SK-N-SH (cell line): ENCODE results near the gene TASP1.

Source experiments
- CHD2 ChIP-seq: fragments of 150-350 bp; IDR thresholded peaks from 2 replicates; pipeline ENCODE4 v1.6.1; 2018; ENCODE audit warnings: low read length; ENCODE audit not compliant: partially characterized antibody
- EP300 ChIP-seq, 2 experiments: IDR thresholded peaks; 2 replicates each; pipeline versions ENCODE4 v1.4.0 to v1.6.1; 2012; ENCODE audit warnings: borderline replicate concordance in 1 of 2, low read depth in 1 of 2, low read length in 1 of 2
- FOSL2 ChIP-seq: IDR thresholded peaks from 2 replicates; pipeline ENCODE4 v1.4.0; 2012; ENCODE audit warnings: low read depth, mild to moderate bottlenecking, moderate library complexity, borderline replicate concordance
- FOXM1 ChIP-seq: IDR thresholded peaks from 2 replicates; pipeline ENCODE4 v1.4.0; 2012; ENCODE audit warnings: low read depth, mild to moderate bottlenecking
- JUND ChIP-seq: IDR thresholded peaks from 2 replicates; pipeline ENCODE4 v1.4.0; 2012
- POLR2AphosphoS5 ChIP-seq: IDR thresholded peaks from 2 replicates; pipeline ENCODE4 v1.6.1; 2012; ENCODE audit warnings: low read depth, low read length
- RAD21 ChIP-seq: IDR thresholded peaks from 2 replicates; pipeline ENCODE4 v1.6.1; 2012; ENCODE audit warnings: mild to moderate bottlenecking, low read length
- TAF1 ChIP-seq: IDR thresholded peaks from 2 replicates; pipeline ENCODE4 v1.6.1; 2012; ENCODE audit warnings: low read depth, mild to moderate bottlenecking, low read length, moderate library complexity, borderline replicate concordance
- TEAD4 ChIP-seq: IDR thresholded peaks from 2 replicates; pipeline ENCODE4 v1.4.0; 2012; ENCODE audit warnings: mild to moderate bottlenecking, borderline replicate concordance; ENCODE audit not compliant: insufficient read depth
- YY1 ChIP-seq: IDR thresholded peaks from 2 replicates; pipeline ENCODE4 v1.4.0; 2012; ENCODE audit warnings: low read depth, mild to moderate bottlenecking
- TF ChIP-seq, protein P1 (sequence below): fragments of 150-350 bp; IDR thresholded peaks from 2 replicates; pipeline ENCODE4 v1.6.1; 2016; ENCODE audit warnings: mild to moderate bottlenecking, low read depth, low read length
- TF ChIP-seq, protein P2 (sequence below): fragments of 200-600 bp; sonication (generic); IDR thresholded peaks from 2 replicates; pipeline ENCODE4 v1.6.1; 2017; ENCODE audit warnings: antibody characterized with exemption, mild to moderate bottlenecking, moderate library complexity
- TF ChIP-seq, protein P3 (sequence below): fragments of 150-350 bp; IDR thresholded peaks from 2 replicates; pipeline ENCODE4 v1.6.1; 2017; ENCODE audit warnings: antibody characterized with exemption, low read length, low read depth, borderline replicate concordance
- TF ChIP-seq, protein P4 (sequence below): IDR thresholded peaks from 2 replicates; pipeline ENCODE4 v1.4.0; 2012; ENCODE audit warnings: low read depth

DNA sequence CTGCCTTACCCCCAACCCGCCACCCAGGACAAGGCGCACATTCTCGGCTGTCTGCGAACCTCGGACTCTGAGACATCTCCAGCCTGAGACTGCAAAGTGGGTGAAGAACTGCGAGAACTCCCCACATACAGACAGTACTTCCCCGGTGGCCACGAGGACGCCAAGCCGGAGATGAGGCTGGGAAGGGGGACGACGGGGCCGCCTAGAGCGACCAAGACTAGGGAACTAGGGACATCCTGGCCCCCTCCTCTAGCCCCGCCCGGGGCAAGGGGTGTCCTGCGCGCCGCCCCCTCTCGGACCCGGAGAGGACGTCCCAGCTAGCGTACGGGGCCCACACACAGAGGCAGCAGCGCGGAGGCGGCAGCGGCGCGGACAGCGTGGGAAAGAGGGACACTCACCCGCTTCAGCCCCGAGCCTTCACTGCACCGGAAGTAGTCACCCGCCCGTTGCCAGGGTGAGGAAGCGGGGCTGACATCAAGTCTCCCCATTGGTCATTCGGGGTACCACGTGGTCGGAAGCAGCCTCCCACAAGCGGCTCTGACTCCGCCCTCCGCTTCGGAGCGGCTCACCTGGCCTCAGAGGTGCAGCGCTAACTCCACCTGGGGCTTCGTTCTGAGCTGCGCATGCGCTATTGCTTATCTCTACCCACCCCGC lies at the start of gene TASP1:
- TF ChIP-seq, protein P1, sequence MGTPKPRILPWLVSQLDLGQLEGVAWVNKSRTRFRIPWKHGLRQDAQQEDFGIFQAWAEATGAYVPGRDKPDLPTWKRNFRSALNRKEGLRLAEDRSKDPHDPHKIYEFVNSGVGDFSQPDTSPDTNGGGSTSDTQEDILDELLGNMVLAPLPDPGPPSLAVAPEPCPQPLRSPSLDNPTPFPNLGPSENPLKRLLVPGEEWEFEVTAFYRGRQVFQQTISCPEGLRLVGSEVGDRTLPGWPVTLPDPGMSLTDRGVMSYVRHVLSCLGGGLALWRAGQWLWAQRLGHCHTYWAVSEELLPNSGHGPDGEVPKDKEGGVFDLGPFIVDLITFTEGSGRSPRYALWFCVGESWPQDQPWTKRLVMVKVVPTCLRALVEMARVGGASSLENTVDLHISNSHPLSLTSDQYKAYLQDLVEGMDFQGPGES = no peak
- TF ChIP-seq, protein P2, sequence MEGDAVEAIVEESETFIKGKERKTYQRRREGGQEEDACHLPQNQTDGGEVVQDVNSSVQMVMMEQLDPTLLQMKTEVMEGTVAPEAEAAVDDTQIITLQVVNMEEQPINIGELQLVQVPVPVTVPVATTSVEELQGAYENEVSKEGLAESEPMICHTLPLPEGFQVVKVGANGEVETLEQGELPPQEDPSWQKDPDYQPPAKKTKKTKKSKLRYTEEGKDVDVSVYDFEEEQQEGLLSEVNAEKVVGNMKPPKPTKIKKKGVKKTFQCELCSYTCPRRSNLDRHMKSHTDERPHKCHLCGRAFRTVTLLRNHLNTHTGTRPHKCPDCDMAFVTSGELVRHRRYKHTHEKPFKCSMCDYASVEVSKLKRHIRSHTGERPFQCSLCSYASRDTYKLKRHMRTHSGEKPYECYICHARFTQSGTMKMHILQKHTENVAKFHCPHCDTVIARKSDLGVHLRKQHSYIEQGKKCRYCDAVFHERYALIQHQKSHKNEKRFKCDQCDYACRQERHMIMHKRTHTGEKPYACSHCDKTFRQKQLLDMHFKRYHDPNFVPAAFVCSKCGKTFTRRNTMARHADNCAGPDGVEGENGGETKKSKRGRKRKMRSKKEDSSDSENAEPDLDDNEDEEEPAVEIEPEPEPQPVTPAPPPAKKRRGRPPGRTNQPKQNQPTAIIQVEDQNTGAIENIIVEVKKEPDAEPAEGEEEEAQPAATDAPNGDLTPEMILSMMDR = no peak
- no peak for TF ChIP-seq EP300 (IDR thresholded peaks at IDR 0.05; ENCODE audit: borderline replicate concordance in 1 of 2, low read depth in 1 of 2, low read length in 1 of 2)
- peak; percentile 87; the same call in 1 of the 2 replicates for TF ChIP-seq POLR2AphosphoS5
- TF ChIP-seq, protein P3, sequence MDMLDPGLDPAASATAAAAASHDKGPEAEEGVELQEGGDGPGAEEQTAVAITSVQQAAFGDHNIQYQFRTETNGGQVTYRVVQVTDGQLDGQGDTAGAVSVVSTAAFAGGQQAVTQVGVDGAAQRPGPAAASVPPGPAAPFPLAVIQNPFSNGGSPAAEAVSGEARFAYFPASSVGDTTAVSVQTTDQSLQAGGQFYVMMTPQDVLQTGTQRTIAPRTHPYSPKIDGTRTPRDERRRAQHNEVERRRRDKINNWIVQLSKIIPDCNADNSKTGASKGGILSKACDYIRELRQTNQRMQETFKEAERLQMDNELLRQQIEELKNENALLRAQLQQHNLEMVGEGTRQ = peak; percentile 79
- TF ChIP-seq YY1 = no peak
- TF ChIP-seq RAD21 = no peak
- TF ChIP-seq JUND = no peak
- peak; percentile 63 for TF ChIP-seq TAF1
- no peak for TF ChIP-seq TEAD4
- peak; percentile 18 for TF ChIP-seq CHD2
- no peak for TF ChIP-seq FOXM1
- TF ChIP-seq FOSL2 = no peak
- TF ChIP-seq, protein P4, sequence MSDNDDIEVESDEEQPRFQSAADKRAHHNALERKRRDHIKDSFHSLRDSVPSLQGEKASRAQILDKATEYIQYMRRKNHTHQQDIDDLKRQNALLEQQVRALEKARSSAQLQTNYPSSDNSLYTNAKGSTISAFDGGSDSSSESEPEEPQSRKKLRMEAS = peak; percentile 54
